H9 (cell line): ENCODE measurements around the gene PEDS1. TPM values are rescaled to one million over a fixed set of nuclear protein-coding genes. Genes with fewer than 3 reads are reported as not detected.

ENCODE experiments used
- DNase-seq: peaks from one replicate; pipeline ENCODE4 v3.0.0-alpha.2; 2017
- H2AFZ ChIP-seq: one replicate; pipeline ENCODE4 v1.6.1; 2013; ENCODE audit warnings: mild to moderate bottlenecking, low read length, control low read depth, moderate library complexity
- H2AK5ac ChIP-seq: 2 replicates; pipeline ENCODE4 v1.6.1; 2013; ENCODE audit warnings: low read length, control low read depth, mixed read lengths; ENCODE audit not compliant: insufficient read length
- H2BK120ac ChIP-seq: one replicate; pipeline ENCODE4 v1.6.1; 2013; ENCODE audit warnings: low read depth, mild to moderate bottlenecking, low read length, control low read depth, inconsistent platforms; ENCODE audit not compliant: poor library complexity, severe bottlenecking
- H2BK12ac ChIP-seq: 2 replicates; pipeline ENCODE4 v1.6.1; 2013; ENCODE audit warnings: low read length, control low read depth, mixed read lengths, low read depth; ENCODE audit not compliant: insufficient read length
- H2BK15ac ChIP-seq: 2 replicates; pipeline ENCODE4 v1.6.1; 2013; ENCODE audit warnings: low read depth, low read length, control low read depth
- H2BK20ac ChIP-seq: one replicate; pipeline ENCODE4 v1.6.1; 2013; ENCODE audit warnings: low read depth, mild to moderate bottlenecking, low read length, control low read depth, inconsistent platforms; ENCODE audit not compliant: poor library complexity, severe bottlenecking
- H2BK5ac ChIP-seq: 2 replicates; pipeline ENCODE4 v1.6.1; 2013; ENCODE audit warnings: low read length, control low read depth, mixed read lengths; ENCODE audit not compliant: insufficient read length
- H3K14ac ChIP-seq: 2 replicates; pipeline ENCODE4 v1.6.1; 2013; ENCODE audit warnings: low read length, control low read depth; ENCODE audit not compliant: insufficient read depth
- H3K18ac ChIP-seq: 2 replicates; pipeline ENCODE4 v1.6.1; 2013; ENCODE audit warnings: low read depth, mild to moderate bottlenecking, mixed read lengths, low read length, control low read depth; ENCODE audit not compliant: insufficient read length
- H3K23ac ChIP-seq: 2 replicates; pipeline ENCODE4 v1.6.1; 2013; ENCODE audit warnings: low read length, control low read depth, mixed read lengths, low read depth; ENCODE audit not compliant: insufficient read length
- H3K23me2 ChIP-seq: 2 replicates; pipeline ENCODE4 v1.6.1; 2013; ENCODE audit warnings: low read depth, mild to moderate bottlenecking, mixed read lengths, low read length, control low read depth; ENCODE audit not compliant: insufficient read length, poor library complexity, severe bottlenecking
- H3K27ac ChIP-seq: 2 replicates; pipeline ENCODE4 v1.5.1; 2013; ENCODE audit warnings: low read length, control low read depth, mixed read lengths, low read depth; ENCODE audit not compliant: insufficient read length
- H3K27me3 ChIP-seq: 2 replicates; pipeline ENCODE4 v1.6.1; 2013; ENCODE audit warnings: low read length, control low read depth, inconsistent platforms; ENCODE audit not compliant: insufficient read depth
- H3K4ac ChIP-seq: 2 replicates; pipeline ENCODE4 v1.6.1; 2013; ENCODE audit warnings: low read depth, mild to moderate bottlenecking, control low read depth, inconsistent platforms, low read length, moderate library complexity
- H3K4me1 ChIP-seq: 2 replicates; pipeline ENCODE4 v1.6.1; 2013; ENCODE audit warnings: low read length, control low read depth, inconsistent platforms; ENCODE audit not compliant: insufficient read depth
- H3K4me2 ChIP-seq: 2 replicates; pipeline ENCODE4 v1.6.1; 2013; ENCODE audit warnings: low read length, control low read depth, mixed read lengths; ENCODE audit not compliant: insufficient read length, insufficient read depth
- H3K56ac ChIP-seq: 2 replicates; pipeline ENCODE4 v1.6.1; 2013; ENCODE audit warnings: low read depth, mild to moderate bottlenecking, mixed read lengths, low read length, control low read depth; ENCODE audit not compliant: insufficient read length
- H3K79me1 ChIP-seq: 2 replicates; pipeline ENCODE4 v1.6.1; 2013; ENCODE audit warnings: low read depth, mild to moderate bottlenecking, moderate library complexity, low read length, control low read depth, inconsistent platforms; ENCODE audit not compliant: insufficient read depth, poor library complexity, severe bottlenecking
- H3K79me2 ChIP-seq: 2 replicates; pipeline ENCODE4 v1.6.1; 2013; ENCODE audit warnings: low read length, control low read depth, inconsistent platforms; ENCODE audit not compliant: insufficient read depth
- H3K9ac ChIP-seq: 2 replicates; pipeline ENCODE4 v1.6.1; 2013; ENCODE audit warnings: low read length, control low read depth, mixed read lengths; ENCODE audit not compliant: insufficient read length; ENCODE audit errors: extremely low read depth
- H3K9me3 ChIP-seq: one replicate; pipeline ENCODE4 v1.6.1; 2013; ENCODE audit warnings: low read depth, low read length, inconsistent platforms; ENCODE audit not compliant: control insufficient read depth
- H3T11ph ChIP-seq: one replicate; pipeline ENCODE4 v1.6.1; 2013; ENCODE audit warnings: mild to moderate bottlenecking, low read length, control low read depth, inconsistent platforms
- H4K20me1 ChIP-seq: one replicate; pipeline ENCODE4 v1.6.1; 2013; ENCODE audit not compliant: control insufficient read depth, insufficient read length, insufficient read depth
- H4K5ac ChIP-seq: 2 replicates; pipeline ENCODE4 v1.6.1; 2013; ENCODE audit warnings: low read depth, mild to moderate bottlenecking, mixed read lengths, low read length, control low read depth; ENCODE audit not compliant: insufficient read length
- H4K8ac ChIP-seq: replicated peaks from 2 replicates; pipeline ENCODE4 v1.6.1; 2013; ENCODE audit warnings: low read length, control low read depth, mixed read lengths, low read depth; ENCODE audit not compliant: insufficient read length
- H4K91ac ChIP-seq: 2 replicates; pipeline ENCODE4 v1.6.1; 2013; ENCODE audit warnings: low read depth, mild to moderate bottlenecking, moderate library complexity, mixed read lengths, low read length, control low read depth; ENCODE audit not compliant: insufficient read length
- H3K27ac Mint-ChIP-seq, 3 experiments: 2 replicates in 2 of 3; 3 replicates in 1 of 3; pipeline ENCODE4 v1.8.0; 2020 to 2021; ENCODE audit warnings: mixed read lengths in 3 of 3, mild to moderate bottlenecking in 1 of 3, moderate library complexity in 1 of 3
- H3K27me3 Mint-ChIP-seq: 2 replicates; pipeline ENCODE4 v1.8.0; 2021; ENCODE audit warnings: low read depth, mild to moderate bottlenecking, moderate library complexity, mixed read lengths
- H3K36me3 Mint-ChIP-seq, 3 experiments: 2 replicates in 2 of 3; 3 replicates in 1 of 3; pipeline ENCODE4 v1.8.0; 2020 to 2021; ENCODE audit warnings: low read depth in 3 of 3, mixed read lengths in 3 of 3; ENCODE audit not compliant: insufficient read depth in 1 of 3
- H3K4me1 Mint-ChIP-seq, 2 experiments: 2 replicates each; pipeline ENCODE4 v1.8.0; 2020; ENCODE audit warnings: mixed read lengths in 2 of 2
- H3K4me3 Mint-ChIP-seq, 2 experiments: 2 replicates in 1 of 2; 3 replicates in 1 of 2; pipeline ENCODE4 v1.8.0; 2020 to 2021; ENCODE audit warnings: mild to moderate bottlenecking in 2 of 2, mixed read lengths in 2 of 2, moderate library complexity in 1 of 2
- H3K9me3 Mint-ChIP-seq, 2 experiments: 2 replicates in 1 of 2; 3 replicates in 1 of 2; pipeline ENCODE4 v1.8.0; 2020; ENCODE audit warnings: mild to moderate bottlenecking in 2 of 2, mixed read lengths in 2 of 2, moderate library complexity in 1 of 2
- WGBS: extraction: QIAGEN DNeasy Blood & Tissue Kit; methylation state at CpG from one replicate; pipeline ENCODE4 v1.1.7; 2013; ENCODE audit warnings: missing lambda C conversion rate, low lambda C conversion rate, mixed read lengths; ENCODE audit not compliant: insufficient read length; ENCODE audit errors: extremely low coverage; 5-methylcytosine and 5-hydroxymethylcytosine counted together
- total RNA-seq: library from RNA; stranded (reverse); gene quantifications from 2 replicates; pipeline ENCODE4 v1.2.1, GENCODE V29; 2021
- TF ChIP-seq, protein P1 (sequence below): fragments of 200-600 bp; sonication (generic); conservative IDR thresholded peaks from 3 replicates; pipeline ENCODE4 v1.8.0; 2021; ENCODE audit warnings: antibody characterized with exemption, mild to moderate bottlenecking

The PEDS1 gene
- total RNA-seq, 1 experiment from 2014 or later: 29.3 TPM

DNA sequence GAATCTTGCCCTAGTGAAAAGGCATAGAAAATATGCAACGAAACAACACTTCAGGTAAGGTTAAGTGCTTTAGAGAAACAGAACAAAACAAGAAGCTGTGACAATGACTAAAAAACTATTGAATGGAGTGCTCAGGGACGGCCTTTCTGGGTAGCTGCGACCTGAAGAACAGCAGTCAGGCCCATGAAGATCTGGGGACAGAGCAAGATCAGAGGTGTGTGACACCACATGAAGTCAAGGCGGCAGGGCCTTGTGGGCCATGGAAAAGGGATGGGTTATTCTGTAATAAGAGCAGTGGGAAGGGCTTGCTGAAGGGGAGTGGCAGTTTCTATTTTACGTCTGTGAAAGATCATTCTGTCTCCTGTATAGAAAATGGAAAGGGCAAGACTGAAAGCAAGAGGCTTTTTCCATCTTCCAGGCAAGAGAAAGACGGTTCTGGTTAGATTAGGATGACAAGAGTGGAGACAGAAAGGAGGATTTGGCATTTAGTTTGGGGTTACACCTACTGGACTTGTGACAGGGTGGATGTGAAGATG is 45.7 kb downstream of the PEDS1 start:
- Histone ChIP-seq H3K9ac (no peak overlapping the region), H3K23ac (no peak overlapping the region), H3K14ac (no peak overlapping the region), H3K56ac (no peak overlapping the region), H3K79me2 (peaks cover 61% of the 10 kb centered on the region; the same call in 1 of the 2 replicates), H2AK5ac (no peak overlapping the region), H4K5ac (no peak overlapping the region), H3K27ac (no peak overlapping the region), H4K20me1 (peaks cover 2% of the 10 kb centered on the region), H2BK12ac (no peak overlapping the region), H4K8ac (no peak overlapping the region), H3K23me2 (peaks cover 8% of the 10 kb centered on the region), H3K79me1 (peaks cover 7% of the 10 kb centered on the region), H2BK120ac (no peak overlapping the region), H3K4ac (no peak overlapping the region), H3K27me3 (no peaks in the 10 kb centered on the region), H2BK15ac (no peak overlapping the region), H2BK5ac (no peak overlapping the region), H3K9me3 (no peaks in the 10 kb centered on the region), H2BK20ac (no peak overlapping the region), H2AFZ (no peak overlapping the region), H3T11ph (no peak overlapping the region), H3K4me1 (peaks cover 3% of the 10 kb centered on the region; the same call in 1 of the 2 replicates), H3K18ac (no peak overlapping the region), H4K91ac (no peak overlapping the region), H3K4me2 (no peak overlapping the region)
- TF ChIP-seq, protein P1, sequence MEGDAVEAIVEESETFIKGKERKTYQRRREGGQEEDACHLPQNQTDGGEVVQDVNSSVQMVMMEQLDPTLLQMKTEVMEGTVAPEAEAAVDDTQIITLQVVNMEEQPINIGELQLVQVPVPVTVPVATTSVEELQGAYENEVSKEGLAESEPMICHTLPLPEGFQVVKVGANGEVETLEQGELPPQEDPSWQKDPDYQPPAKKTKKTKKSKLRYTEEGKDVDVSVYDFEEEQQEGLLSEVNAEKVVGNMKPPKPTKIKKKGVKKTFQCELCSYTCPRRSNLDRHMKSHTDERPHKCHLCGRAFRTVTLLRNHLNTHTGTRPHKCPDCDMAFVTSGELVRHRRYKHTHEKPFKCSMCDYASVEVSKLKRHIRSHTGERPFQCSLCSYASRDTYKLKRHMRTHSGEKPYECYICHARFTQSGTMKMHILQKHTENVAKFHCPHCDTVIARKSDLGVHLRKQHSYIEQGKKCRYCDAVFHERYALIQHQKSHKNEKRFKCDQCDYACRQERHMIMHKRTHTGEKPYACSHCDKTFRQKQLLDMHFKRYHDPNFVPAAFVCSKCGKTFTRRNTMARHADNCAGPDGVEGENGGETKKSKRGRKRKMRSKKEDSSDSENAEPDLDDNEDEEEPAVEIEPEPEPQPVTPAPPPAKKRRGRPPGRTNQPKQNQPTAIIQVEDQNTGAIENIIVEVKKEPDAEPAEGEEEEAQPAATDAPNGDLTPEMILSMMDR: no peak
- H3K4me1 Mint-ChIP-seq: peaks cover 37 to 50% of the 10 kb centered on the region in 2 experiments
- H3K4me3 Mint-ChIP-seq: no peak overlapping the region
- no CpG with 5 or more reads among the region's 6 CpGs for WGBS
- H3K36me3 Mint-ChIP-seq: peaks cover 2 to 29% (median 19%) of the 10 kb centered on the region in 3 experiments; a peak in 5 of 7 replicates
- peak overlapping the region in 1 of 3 experiments; percentile 53; a peak in 2 of 7 replicates for H3K27ac Mint-ChIP-seq
- DNase-seq: no peak
- H3K9me3 Mint-ChIP-seq: no peaks in the 10 kb centered on the region
- H3K27me3 Mint-ChIP-seq: no peaks in the 10 kb centered on the region
